ENCODE results near the gene CBLN1. TPM values are rescaled to one million over a fixed set of nuclear protein-coding genes. Genes with fewer than 3 reads are reported as not detected.

CBLN1 gene
- not detected for polyA plus RNA-seq

- Mint-ChIP-seq H3K4me1 (peaks cover 10 to 15% of the 10 kb centered on the region in 2 donors), H3K27ac (no peak within 1 kb of the TSS), H3K36me3 (peaks cover 0 to 10% (median 0%) of the 10 kb centered on the region in 3 donors), H3K9me3 (peaks cover under 1 to 21% (median 6%) of the 10 kb centered on the region in 6 donors), H3K4me3 (peak within 1 kb of the TSS; percentile 45 to 71 (median 61)), H3K27me3 (ENCODE audit: low read depth in 3 of 3) (peaks cover 19 to 32% (median 29%) of the 10 kb centered on the region in 3 donors)
- no peak for DNase-seq
Observed at GRCh38 chr16:49281480-49281842, at the start of gene CBLN1. TSS of gene CBLN1 (minus strand) at chr16:49281838. CDS start at chr16:49281465, 373 bp downstream.

- Mint-ChIP-seq H3K27ac (no peak overlapping the region), H3K4me1 (no peaks in the 10 kb centered on the region), H3K4me3 (no peak overlapping the region), H3K36me3 (no peaks in the 10 kb centered on the region), H3K9me3 (no peaks in the 10 kb centered on the region), H3K27me3 (ENCODE audit: low read depth in 3 of 3) (peaks cover 0 to 2% (median 2%) of the 10 kb centered on the region in 3 donors)
- no peak for DNase-seq
Observed at GRCh38 chr16:49330562-49331201, 49.0 kb upstream of the CBLN1 start.

- Mint-ChIP-seq H3K27ac (no peak overlapping the region), H3K36me3 (no peaks in the 10 kb centered on the region), H3K4me1 (no peaks in the 10 kb centered on the region), H3K27me3 (ENCODE audit: low read depth in 3 of 3) (peaks cover 2% of the 10 kb centered on the region in 3 donors), H3K4me3 (no peak overlapping the region), H3K9me3 (no peaks in the 10 kb centered on the region)
- DNase-seq, result no peak
Observed at GRCh38 chr16:49328325-49328724, 46.7 kb upstream of the CBLN1 start.

- Mint-ChIP-seq H3K4me1 (no peaks in the 10 kb centered on the region), H3K4me3 (no peak overlapping the region), H3K9me3 (no peaks in the 10 kb centered on the region), H3K36me3 (no peaks in the 10 kb centered on the region), H3K27me3 (ENCODE audit: low read depth in 3 of 3) (peaks cover 2% of the 10 kb centered on the region in 3 donors), H3K27ac (no peak overlapping the region)
- DNase-seq, result no peak
Observed at GRCh38 chr16:49327466-49327865, 45.8 kb upstream of the CBLN1 start.

- Mint-ChIP-seq H3K36me3 (no peaks in the 10 kb centered on the region), H3K9me3 (peaks cover 0 to 9% (median 4%) of the 10 kb centered on the region in 6 donors), H3K27ac (no peak overlapping the region), H3K4me1 (no peaks in the 10 kb centered on the region), H3K27me3 (ENCODE audit: low read depth in 3 of 3) (peaks cover under 1 to 2% (median 2%) of the 10 kb centered on the region in 3 donors), H3K4me3 (no peak overlapping the region)
- DNase-seq, result no peak
Observed at GRCh38 chr16:49324703-49325102, 43.1 kb upstream of the CBLN1 start.

GRCh38 chr16:49315602-49316001 is 34.0 kb upstream of the CBLN1 start:
- no peaks in the 10 kb centered on the region for H3K4me1 Mint-ChIP-seq
- no peak for DNase-seq
- H3K4me3 Mint-ChIP-seq, result no peak overlapping the region
- no peak overlapping the region for H3K27ac Mint-ChIP-seq
- peaks cover 0 to 10% (median 4%) of the 10 kb centered on the region in 6 donors for H3K9me3 Mint-ChIP-seq
- peaks cover 0 to 11% (median 3%) of the 10 kb centered on the region in 3 donors for H3K27me3 Mint-ChIP-seq (ENCODE audit: low read depth in 3 of 3)
- H3K36me3 Mint-ChIP-seq, result no peaks in the 10 kb centered on the region

- no peak for DNase-seq
- no peak overlapping the region for H3K4me3 Mint-ChIP-seq
- H3K9me3 Mint-ChIP-seq, result peaks cover 0 to 2% (median 0%) of the 10 kb centered on the region in 6 donors
- no peaks in the 10 kb centered on the region for H3K4me1 Mint-ChIP-seq
- no peak overlapping the region for H3K27ac Mint-ChIP-seq
- no peaks in the 10 kb centered on the region for H3K36me3 Mint-ChIP-seq
- H3K27me3 Mint-ChIP-seq (ENCODE audit: low read depth in 3 of 3), result peaks cover 0 to 8% (median 3%) of the 10 kb centered on the region in 3 donors
Observed at GRCh38 chr16:49312389-49312985, 30.8 kb upstream of the CBLN1 start.

GRCh38 chr16:49311823-49312222 is 30.2 kb upstream of the CBLN1 start:
- Mint-ChIP-seq H3K36me3 (no peaks in the 10 kb centered on the region), H3K4me3 (no peak overlapping the region), H3K9me3 (peaks cover 0 to 2% (median 0%) of the 10 kb centered on the region in 6 donors), H3K27me3 (ENCODE audit: low read depth in 3 of 3) (peaks cover 0 to 8% (median 3%) of the 10 kb centered on the region in 3 donors), H3K27ac (no peak overlapping the region), H3K4me1 (no peaks in the 10 kb centered on the region)
- no peak for DNase-seq

GRCh38 chr16:49307176-49307575 is 25.5 kb upstream of the CBLN1 start:
- Mint-ChIP-seq H3K4me3 (no peak overlapping the region), H3K36me3 (no peaks in the 10 kb centered on the region), H3K27ac (no peak overlapping the region), H3K9me3 (no peaks in the 10 kb centered on the region), H3K27me3 (ENCODE audit: low read depth in 3 of 3) (peaks cover 0 to 5% (median 2%) of the 10 kb centered on the region in 3 donors), H3K4me1 (no peaks in the 10 kb centered on the region)
- no peak for DNase-seq

- DNase-seq, result no peak
- Mint-ChIP-seq H3K4me1 (no peaks in the 10 kb centered on the region), H3K27me3 (ENCODE audit: low read depth in 3 of 3) (peaks cover 0 to 5% (median 0%) of the 10 kb centered on the region in 3 donors), H3K27ac (no peak overlapping the region), H3K9me3 (peaks cover 0 to 2% (median 0%) of the 10 kb centered on the region in 6 donors), H3K4me3 (no peak overlapping the region), H3K36me3 (no peaks in the 10 kb centered on the region)
Observed at GRCh38 chr16:49305406-49305805, 23.8 kb upstream of the CBLN1 start.

GRCh38 chr16:49292413-49292812 is 10.8 kb upstream of the CBLN1 start:
- Mint-ChIP-seq H3K27ac (no peak overlapping the region), H3K4me3 (no peak overlapping the region), H3K27me3 (ENCODE audit: low read depth in 3 of 3) (peaks cover 2 to 3% (median 3%) of the 10 kb centered on the region in 3 donors), H3K4me1 (no peaks in the 10 kb centered on the region), H3K9me3 (peaks cover 0 to 8% (median 0%) of the 10 kb centered on the region in 6 donors), H3K36me3 (no peaks in the 10 kb centered on the region)
- DNase-seq, result no peak

- DNase-seq, result no peak
- H3K9me3 Mint-ChIP-seq, result peaks cover 0 to 11% (median 3%) of the 10 kb centered on the region in 6 donors
- peaks cover 4% of the 10 kb centered on the region in 2 donors for H3K4me1 Mint-ChIP-seq
- no peak overlapping the region for H3K27ac Mint-ChIP-seq
- H3K4me3 Mint-ChIP-seq, result no peak overlapping the region
- peaks cover 10 to 16% (median 13%) of the 10 kb centered on the region in 3 donors for H3K27me3 Mint-ChIP-seq (ENCODE audit: low read depth in 3 of 3)
- H3K36me3 Mint-ChIP-seq, result peaks cover 0 to 4% (median 0%) of the 10 kb centered on the region in 3 donors
Observed at GRCh38 chr16:49287572-49287971, 5.9 kb upstream of the CBLN1 start.

- no peak overlapping the region for H3K4me3 Mint-ChIP-seq
- H3K4me1 Mint-ChIP-seq, result peaks cover 10% of the 10 kb centered on the region in 2 donors
- no peak overlapping the region for H3K27ac Mint-ChIP-seq
- DNase-seq, result no peak
- H3K36me3 Mint-ChIP-seq, result peaks cover 0 to 4% (median 0%) of the 10 kb centered on the region in 3 donors
- H3K9me3 Mint-ChIP-seq, result peaks cover 0 to 11% (median 3%) of the 10 kb centered on the region in 6 donors
- peaks cover 13 to 22% (median 16%) of the 10 kb centered on the region in 3 donors for H3K27me3 Mint-ChIP-seq (ENCODE audit: low read depth in 3 of 3)
Observed at GRCh38 chr16:49284962-49285361, 3.3 kb upstream of the CBLN1 start.

GRCh38 chr16:49283376-49284049 is 1.9 kb upstream of the CBLN1 start:
- peaks cover 0 to 18% (median 5%) of the 10 kb centered on the region in 6 donors for H3K9me3 Mint-ChIP-seq
- H3K27me3 Mint-ChIP-seq (ENCODE audit: low read depth in 3 of 3), result peaks cover 14 to 29% (median 23%) of the 10 kb centered on the region in 3 donors
- H3K27ac Mint-ChIP-seq, result no peak overlapping the region
- DNase-seq, result no peak
- H3K4me3 Mint-ChIP-seq, result peak overlapping the region in 1 of 5 donors; percentile 40
- H3K36me3 Mint-ChIP-seq, result peaks cover 0 to 10% (median 0%) of the 10 kb centered on the region in 3 donors
- H3K4me1 Mint-ChIP-seq, result peaks cover 10 to 15% of the 10 kb centered on the region in 2 donors

Measured in immature natural killer cell (primary cell).